Loucy (cell line): ENCODE results near the gene TFAP2C.

Experiments
- H2AFZ ChIP-seq: fragments of 200-600 bp; sonication (generic); 2 replicates; pipeline ENCODE4 v1.6.0; 2016; ENCODE audit warnings: antibody characterized with exemption, mild to moderate bottlenecking, low read length, moderate library complexity
- H3F3A ChIP-seq: fragments of 200-600 bp; 2 replicates; pipeline ENCODE4 v1.6.0; 2016; ENCODE audit warnings: antibody characterized with exemption, low read depth, mild to moderate bottlenecking
- H3K27me3 ChIP-seq: fragments of 200-600 bp; sonication (generic); 2 replicates; pipeline ENCODE4 v1.6.1; 2014; ENCODE audit warnings: low read length, mild to moderate bottlenecking; ENCODE audit not compliant: insufficient read depth, poor library complexity, severe bottlenecking
- H3K36me3 ChIP-seq: fragments of 200-600 bp; sonication (generic); 2 replicates; pipeline ENCODE4 v1.6.1; 2016; ENCODE audit warnings: low read length; ENCODE audit not compliant: insufficient read depth
- H3K4me1 ChIP-seq: fragments of 200-600 bp; sonication (generic); 2 replicates; pipeline ENCODE4 v1.5.1; 2014; ENCODE audit warnings: low read length, mild to moderate bottlenecking; ENCODE audit not compliant: insufficient read depth, poor library complexity, severe bottlenecking
- H3K4me2 ChIP-seq: fragments of 200-600 bp; sonication (generic); 2 replicates; pipeline ENCODE4 v1.6.0; 2014; ENCODE audit warnings: antibody characterized with exemption, low read length, low read depth, mild to moderate bottlenecking; ENCODE audit not compliant: poor library complexity, severe bottlenecking
- H3K4me3 ChIP-seq: fragments of 200-600 bp; sonication (generic); 2 replicates; pipeline ENCODE4 v1.5.1; 2014; ENCODE audit warnings: low read length, mild to moderate bottlenecking, mixed read lengths; ENCODE audit not compliant: poor library complexity, severe bottlenecking
- H3K79me2 ChIP-seq: fragments of 200-600 bp; sonication (generic); 2 replicates; pipeline ENCODE4 v1.6.1; 2014; ENCODE audit warnings: low read length; ENCODE audit not compliant: insufficient read depth
- H3K9ac ChIP-seq: fragments of 200-600 bp; sonication (generic); 2 replicates; pipeline ENCODE4 v1.6.0; 2014; ENCODE audit warnings: mild to moderate bottlenecking, low read depth, low read length, moderate library complexity; ENCODE audit not compliant: poor library complexity, severe bottlenecking
- H3K9me2 ChIP-seq: fragments of 200-600 bp; sonication (generic); replicated peaks from 2 replicates; pipeline ENCODE4 v1.6.1; 2016; ENCODE audit warnings: low read depth, low read length, mixed read lengths
- H3K9me3 ChIP-seq: fragments of 200-600 bp; sonication (generic); 2 replicates; pipeline ENCODE4 v1.6.1; 2014; ENCODE audit warnings: mild to moderate bottlenecking, antibody characterized with exemption, low read length, low read depth; ENCODE audit not compliant: insufficient read depth
- H4K20me1 ChIP-seq: fragments of 200-600 bp; sonication (generic); 2 replicates; pipeline ENCODE4 v1.6.0; 2014; ENCODE audit warnings: antibody characterized with exemption, low read length, mild to moderate bottlenecking; ENCODE audit not compliant: insufficient read depth, poor library complexity, severe bottlenecking
- EZH2phosphoT487 ChIP-seq: fragments of 200-600 bp; IDR thresholded peaks from 2 replicates; pipeline ENCODE4 v1.6.1; 2018; ENCODE audit warnings: antibody characterized with exemption, mild to moderate bottlenecking, moderate library complexity, borderline replicate concordance
- TF ChIP-seq, protein P1 (sequence below): fragments of 200-600 bp; sonication (generic); conservative IDR thresholded peaks from 2 replicates; pipeline ENCODE4 v1.5.1; 2014; ENCODE audit warnings: mild to moderate bottlenecking, antibody characterized with exemption, low read length

The TFAP2C gene

GRCh38 chr20:56628873-56629463 lies at the start of gene TFAP2C:
Gene TFAP2C, plus strand, starts transcription at chr20:56629306. Its CDS starts 239 bp downstream, at chr20:56629545.
- Histone ChIP-seq H3K36me3 (no peaks in the 10 kb centered on the region), H3K4me1 (no peaks in the 10 kb centered on the region), H3K9me3 (0 out of 2 replicates have a peak, but pooled peaks cover 5% of the 10 kb centered on the region), H3F3A (no peaks in the 10 kb centered on the region), H4K20me1 (no peaks in the 10 kb centered on the region), H3K9ac (no peak within 1 kb of the TSS), H2AFZ (no peak within 1 kb of the TSS), H3K9me2 (no peaks in the 10 kb centered on the region), H3K79me2 (no peaks in the 10 kb centered on the region), H3K4me3 (no peak within 1 kb of the TSS), H3K4me2 (no peak within 1 kb of the TSS), H3K27me3 (no peaks in the 10 kb centered on the region)
- TF ChIP-seq, protein P1, sequence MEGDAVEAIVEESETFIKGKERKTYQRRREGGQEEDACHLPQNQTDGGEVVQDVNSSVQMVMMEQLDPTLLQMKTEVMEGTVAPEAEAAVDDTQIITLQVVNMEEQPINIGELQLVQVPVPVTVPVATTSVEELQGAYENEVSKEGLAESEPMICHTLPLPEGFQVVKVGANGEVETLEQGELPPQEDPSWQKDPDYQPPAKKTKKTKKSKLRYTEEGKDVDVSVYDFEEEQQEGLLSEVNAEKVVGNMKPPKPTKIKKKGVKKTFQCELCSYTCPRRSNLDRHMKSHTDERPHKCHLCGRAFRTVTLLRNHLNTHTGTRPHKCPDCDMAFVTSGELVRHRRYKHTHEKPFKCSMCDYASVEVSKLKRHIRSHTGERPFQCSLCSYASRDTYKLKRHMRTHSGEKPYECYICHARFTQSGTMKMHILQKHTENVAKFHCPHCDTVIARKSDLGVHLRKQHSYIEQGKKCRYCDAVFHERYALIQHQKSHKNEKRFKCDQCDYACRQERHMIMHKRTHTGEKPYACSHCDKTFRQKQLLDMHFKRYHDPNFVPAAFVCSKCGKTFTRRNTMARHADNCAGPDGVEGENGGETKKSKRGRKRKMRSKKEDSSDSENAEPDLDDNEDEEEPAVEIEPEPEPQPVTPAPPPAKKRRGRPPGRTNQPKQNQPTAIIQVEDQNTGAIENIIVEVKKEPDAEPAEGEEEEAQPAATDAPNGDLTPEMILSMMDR = no peak
- TF ChIP-seq EZH2phosphoT487 = no peak

DNA sequence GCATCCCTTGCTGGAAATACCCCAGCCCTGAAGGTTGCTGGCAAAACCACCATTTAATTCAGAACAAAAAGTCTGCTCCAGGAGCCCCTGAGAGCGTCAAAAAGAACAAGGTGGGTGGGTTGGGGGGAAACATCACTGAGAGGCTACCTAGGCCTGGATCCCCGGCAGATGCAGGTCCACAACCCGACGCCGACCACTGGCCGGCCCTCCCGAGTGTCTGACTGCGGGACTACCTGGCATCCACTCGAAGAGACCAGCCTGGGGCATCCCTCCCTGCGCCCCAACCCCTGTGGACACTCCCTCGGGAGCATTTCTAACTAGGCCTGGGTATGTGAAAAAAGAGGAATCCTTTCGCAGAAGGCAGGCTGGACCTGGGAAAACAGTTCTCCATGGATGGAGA lies 48.9 kb upstream of the TFAP2C start:
- H3K79me2 ChIP-seq = no peaks in the 10 kb centered on the region
- H3K9me2 ChIP-seq = no peaks in the 10 kb centered on the region
- H2AFZ ChIP-seq = no peak overlapping the region
- no peak for TF ChIP-seq EZH2phosphoT487
- TF ChIP-seq, protein P1 = no peak
- no peak overlapping the region for H3K4me3 ChIP-seq
- no peaks in the 10 kb centered on the region for H4K20me1 ChIP-seq
- no peaks in the 10 kb centered on the region for H3F3A ChIP-seq
- H3K27me3 ChIP-seq = no peaks in the 10 kb centered on the region
- H3K4me2 ChIP-seq = no peak overlapping the region
- no peaks in the 10 kb centered on the region for H3K4me1 ChIP-seq
- H3K36me3 ChIP-seq = no peaks in the 10 kb centered on the region
- no peak overlapping the region for H3K9ac ChIP-seq
- no peaks in the 10 kb centered on the region for H3K9me3 ChIP-seq

- H3K27me3 ChIP-seq = no peaks in the 10 kb centered on the region
- H2AFZ ChIP-seq = no peak overlapping the region
- no peaks in the 10 kb centered on the region for H3F3A ChIP-seq
Observed at GRCh38 chr20:56581701-56582100, 47.4 kb upstream of the TFAP2C start.

More at GRCh38 chr20:56581701-56582100, 47.4 kb upstream of the TFAP2C start:
- Histone ChIP-seq H3K36me3 (no peaks in the 10 kb centered on the region), H3K4me3 (no peak overlapping the region), H3K9me3 (no peaks in the 10 kb centered on the region), H3K4me2 (no peak overlapping the region), H3K79me2 (no peaks in the 10 kb centered on the region), H3K9ac (no peak overlapping the region), H3K4me1 (no peaks in the 10 kb centered on the region), H4K20me1 (no peaks in the 10 kb centered on the region), H3K9me2 (no peaks in the 10 kb centered on the region)
- no peak for TF ChIP-seq EZH2phosphoT487
- TF ChIP-seq, protein P1 = no peak
